PC-9 (cell line): Measurements from ENCODE around the gene ZNF407. TPM values are rescaled to one million over a fixed set of nuclear protein-coding genes. Genes with fewer than 3 reads are reported as not detected.

ENCODE experiments used
- BruUV-seq: library from RNA; stranded (reverse); fragments of 400-500 nt; replicated peaks from 2 replicates; lab custom pipeline; 2021; lab: Mats Ljungman, UMichigan
- CTCF ChIA-PET: fragments of 300-600 bp; sonication (Branson Sonifier 250); formaldehyde crosslinking; loops from one replicate; lab custom pipeline; 2022; ENCODE audit warnings: antibody characterized with exemption; lab: Charles Lee
- POLR2A ChIA-PET: fragments of 300-600 bp; sonication (Branson Sonifier 250); formaldehyde crosslinking; loops from one replicate; lab custom pipeline; 2022; ENCODE audit warnings: antibody characterized with exemption; ENCODE audit not compliant: unreplicated experiment; lab: Charles Lee
- DNase-seq, 2 experiments: peaks; one replicate each; pipeline versions ENCODE4 v3.0.0 to v3.0.0-alpha.2; 2015 to 2022; ENCODE audit warnings: mixed read lengths in 1 of 2
- H2AFZ ChIP-seq: fragments of 200-600 bp; sonication (generic); 2 replicates; pipeline ENCODE4 v1.8.1; 2017; ENCODE audit warnings: antibody characterized with exemption
- H3F3A ChIP-seq: fragments of 200-600 bp; sonication (generic); 2 replicates; pipeline ENCODE4 v1.8.1; 2017; ENCODE audit warnings: antibody characterized with exemption, mild to moderate bottlenecking, low read depth; ENCODE audit not compliant: insufficient read depth
- H3K27ac ChIP-seq: fragments of 200-600 bp; sonication (generic); 2 replicates; pipeline ENCODE4 v1.6.1; 2016; ENCODE audit warnings: mixed run types
- H3K27me3 ChIP-seq: fragments of 200-600 bp; sonication (generic); 2 replicates; pipeline ENCODE4 v1.6.1; 2016; ENCODE audit warnings: low read depth, mixed run types; ENCODE audit not compliant: insufficient read depth
- H3K36me3 ChIP-seq: fragments of 200-600 bp; sonication (generic); 2 replicates; pipeline ENCODE4 v1.6.1; 2016; ENCODE audit warnings: low read depth, mixed run types
- H3K4me1 ChIP-seq: fragments of 200-600 bp; sonication (generic); replicated peaks from 2 replicates; pipeline ENCODE4 v1.6.1; 2016; ENCODE audit warnings: mixed run types; ENCODE audit not compliant: insufficient read depth
- H3K4me2 ChIP-seq: fragments of 200-600 bp; sonication (generic); 2 replicates; pipeline ENCODE4 v1.6.1; 2017; ENCODE audit warnings: mixed run types
- H3K4me3 ChIP-seq: fragments of 200-600 bp; sonication (generic); 2 replicates; pipeline ENCODE4 v1.6.1; 2016; ENCODE audit warnings: mixed run types
- H3K79me2 ChIP-seq: fragments of 200-600 bp; sonication (generic); 2 replicates; pipeline ENCODE4 v1.6.1; 2017; ENCODE audit warnings: low read depth, mixed run types
- H3K9me2 ChIP-seq: fragments of 200-600 bp; sonication (generic); 2 replicates; pipeline ENCODE4 v1.8.1; 2017; ENCODE audit warnings: mild to moderate bottlenecking; ENCODE audit not compliant: insufficient read depth
- H3K9me3 ChIP-seq: fragments of 200-600 bp; sonication (generic); 2 replicates; pipeline ENCODE4 v1.8.1; 2016; ENCODE audit warnings: low read depth; ENCODE audit not compliant: insufficient read depth
- H4K20me1 ChIP-seq: fragments of 200-600 bp; sonication (generic); 2 replicates; pipeline ENCODE4 v1.8.1; 2017; ENCODE audit not compliant: insufficient read depth
- CTCF ChIP-seq: fragments of 200-600 bp; sonication (generic); conservative IDR thresholded peaks from 2 replicates; pipeline ENCODE4 v1.6.1; 2017; ENCODE audit warnings: mixed run types, antibody characterized with exemption, mild to moderate bottlenecking, moderate library complexity
- EZH2 ChIP-seq: fragments of 200-600 bp; sonication (generic); IDR thresholded peaks from 2 replicates; pipeline ENCODE4 v1.8.0; 2017; ENCODE audit warnings: antibody characterized with exemption, low read depth
- intact Hi-C: fragments of 100-400 bp; cut with micrococcal nuclease; formaldehyde crosslinking; loops from one replicate; pipeline ENCODE4 v1.10.0; 2022; ENCODE audit not compliant: unreplicated experiment
- total RNA-seq: library from RNA; stranded (reverse); gene quantifications from 2 replicates; pipeline ENCODE4 v1.2.3, GENCODE V29; 2021

ZNF407 gene
- total RNA-seq, 1 experiment from 2014 or later = 13.4 TPM

GRCh38 chr18:75074196-75075015 is 476.7 kb downstream of the ZNF407 start:
- no peaks in the 10 kb centered on the region for H3K9me2 ChIP-seq
- H3F3A ChIP-seq = peaks cover 14% of the 10 kb centered on the region; the same call in 1 of the 2 replicates
- intact Hi-C loops = no loop called here
- no peak overlapping the region for H3K4me3 ChIP-seq
- H3K79me2 ChIP-seq = no peaks in the 10 kb centered on the region
- H2AFZ ChIP-seq = no peak overlapping the region
- DNase-seq = no peak
- ChIA-PET POLR2A (no interaction called here), CTCF (no interaction called here)
- TF ChIP-seq CTCF (no peak), EZH2 (no peak)
- no peak overlapping the region for H3K4me2 ChIP-seq
- H4K20me1 ChIP-seq = no peaks in the 10 kb centered on the region
- peaks cover 20% of the 10 kb centered on the region for H3K4me1 ChIP-seq
- no peak overlapping the region for H3K27ac ChIP-seq
- H3K27me3 ChIP-seq = no peaks in the 10 kb centered on the region
- peaks cover 7% of the 10 kb centered on the region for H3K9me3 ChIP-seq
- no peaks in the 10 kb centered on the region for H3K36me3 ChIP-seq
- BruUV-seq = no TSS peak

GRCh38 chr18:75075016-75075305 is 477.3 kb downstream of the ZNF407 start:
- Histone ChIP-seq H3K4me1 (peaks cover 19% of the 10 kb centered on the region), H3K27me3 (0 out of 2 replicates have a peak, but pooled peaks cover under 1% of the 10 kb centered on the region), H3K9me2 (no peaks in the 10 kb centered on the region), H3K79me2 (no peaks in the 10 kb centered on the region), H3K4me3 (no peak overlapping the region), H2AFZ (no peak overlapping the region), H3K36me3 (no peaks in the 10 kb centered on the region), H3K9me3 (peaks cover 7% of the 10 kb centered on the region), H3F3A (peaks cover 14% of the 10 kb centered on the region; the same call in 1 of the 2 replicates), H4K20me1 (no peaks in the 10 kb centered on the region), H3K27ac (no peak overlapping the region), H3K4me2 (no peak overlapping the region)
- CTCF ChIA-PET = no interaction called here
- DNase-seq = no peak
- POLR2A ChIA-PET = no interaction called here
- intact Hi-C loops = no loop called here
- TF ChIP-seq EZH2 (no peak), CTCF (no peak)
- no TSS peak for BruUV-seq

- Histone ChIP-seq H3K4me3 (no peak overlapping the region), H2AFZ (no peak overlapping the region), H3K9me2 (no peaks in the 10 kb centered on the region), H4K20me1 (no peaks in the 10 kb centered on the region), H3K36me3 (no peaks in the 10 kb centered on the region), H3K79me2 (no peaks in the 10 kb centered on the region), H3K27ac (no peak overlapping the region), H3K9me3 (peaks cover 7% of the 10 kb centered on the region), H3K27me3 (0 out of 2 replicates have a peak, but pooled peaks cover 4% of the 10 kb centered on the region), H3K4me2 (no peak overlapping the region), H3K4me1 (peaks cover 14% of the 10 kb centered on the region), H3F3A (peaks cover 10% of the 10 kb centered on the region; the same call in 1 of the 2 replicates)
- intact Hi-C loops = no loop called here
- POLR2A ChIA-PET = no interaction called here
- no TSS peak for BruUV-seq
- DNase-seq = no peak
- TF ChIP-seq EZH2 = no peak
- TF ChIP-seq CTCF = no peak
- CTCF ChIA-PET = no interaction called here
These were observed 477.8 kb downstream of the ZNF407 start for GRCh38 chr18:75075429-75075841.
